Peyer's patch (tissue), 4 donors: ENCODE data around the gene FANCI. TPM values are rescaled to one million over a fixed set of nuclear protein-coding genes. Genes with fewer than 3 reads are reported as not detected.

Source experiments
- DNase-seq, 3 donors: peaks; one replicate each; pipeline ENCODE4 v3.0.0-alpha.2; 2017 to 2019
- H3K27ac ChIP-seq, 4 donors: fragments of 200-600 bp; sonication (generic); one replicate each; pipeline ENCODE4 v1.5.1; 2016 to 2019
- H3K27me3 ChIP-seq, 2 donors: fragments of 200-600 bp; sonication (generic); one replicate each; pipeline ENCODE4 v1.5.1; 2019
- H3K36me3 ChIP-seq, 3 donors: fragments of 200-600 bp; sonication (generic); one replicate each; pipeline ENCODE4 v1.5.1; 2016 to 2019
- H3K4me1 ChIP-seq, 4 donors: fragments of 200-600 bp; sonication (generic); one replicate each; pipeline ENCODE4 v1.5.1; 2016 to 2019
- H3K4me3 ChIP-seq, 4 donors: fragments of 200-600 bp; sonication (generic); 1 replicate in 3 of 4; 2 replicates in 1 of 4; pipeline ENCODE4 v1.5.1; 2016 to 2019; ENCODE audit warnings: mild to moderate bottlenecking in 1 of 4
- H3K9me3 ChIP-seq, 4 donors: fragments of 200-600 bp; sonication (generic); one replicate each; pipeline ENCODE4 v1.5.1; 2016 to 2019; ENCODE audit warnings: mild to moderate bottlenecking in 1 of 4
- CTCF ChIP-seq, 6 experiments: fragments of 450-650 bp in 4 of 6; fragments of 200-600 bp in 2 of 6; sonication (generic) in 1 of 6; IDR thresholded peaks; one replicate each; pipeline ENCODE4 v1.5.1; 2017 to 2019; ENCODE audit warnings: antibody characterized with exemption in 6 of 6, mild to moderate bottlenecking in 3 of 6, moderate library complexity in 1 of 6
- POLR2A ChIP-seq, 2 donors: fragments of 450-650 bp; IDR thresholded peaks; one replicate each; pipeline ENCODE4 v1.5.1; 2017; ENCODE audit warnings: antibody characterized with exemption in 2 of 2, mild to moderate bottlenecking in 2 of 2, moderate library complexity in 2 of 2
- total RNA-seq, 4 donors: library from RNA; depleted of rRNA; stranded (reverse); fragments of >200 nt; gene quantifications; one replicate each; pipeline ENCODE4 v1.1.0, GENCODE V29; 2016

Gene FANCI
- total RNA-seq, 4 donors from 2014 or later = 5.6 to 75.9 (median 10.8) TPM

GRCh38 chr15:89333011-89333860 lies 89.5 kb downstream of the FANCI start:
- peak in 1 of 3 donors; percentile 45 for DNase-seq
- Histone ChIP-seq H3K4me1 (peaks cover 9 to 62% (median 26%) of the 10 kb centered on the region in 4 donors), H3K27me3 (no peaks in the 10 kb centered on the region), H3K27ac (no peak overlapping the region), H3K4me3 (peak overlapping the region; percentile 78 to 98 (median 86)), H3K36me3 (peaks cover 0 to 51% (median 0%) of the 10 kb centered on the region in 3 donors), H3K9me3 (no peaks in the 10 kb centered on the region)
- no peak for TF ChIP-seq CTCF (IDR thresholded peaks at IDR 0.05)
- TF ChIP-seq POLR2A (IDR thresholded peaks at IDR 0.05) = no peak

DNA sequence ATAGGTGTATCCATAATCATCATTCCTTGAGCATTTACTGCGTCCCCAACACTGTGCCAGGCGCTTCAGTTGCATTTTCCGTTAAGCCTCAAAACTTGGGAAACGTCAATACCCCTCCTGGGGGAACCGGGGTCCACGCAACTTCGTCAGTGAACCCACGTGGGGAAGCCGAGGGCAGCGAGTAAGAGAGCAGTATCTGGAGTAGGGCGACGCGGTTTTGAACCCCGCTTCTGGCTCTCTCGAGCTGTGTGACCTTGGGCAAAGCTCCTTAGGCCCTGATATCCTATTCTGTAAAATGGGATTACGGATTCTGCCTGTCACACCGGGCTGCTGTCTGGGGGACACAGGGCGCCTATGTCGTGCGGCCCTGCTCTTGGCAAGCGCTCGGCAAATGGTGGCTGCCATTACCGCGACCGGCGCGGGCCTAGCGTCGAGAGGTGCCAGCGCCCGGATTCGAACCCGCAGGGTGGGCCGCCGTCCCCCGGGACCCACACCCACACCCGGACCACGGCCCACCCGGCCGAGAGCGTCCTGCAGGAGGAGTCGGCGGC lies 90.3 kb downstream of the FANCI start:
- Histone ChIP-seq H3K27me3 (no peaks in the 10 kb centered on the region), H3K4me3 (peak overlapping the region; percentile 78 to 98 (median 86)), H3K36me3 (peaks cover 0 to 43% (median 0%) of the 10 kb centered on the region in 3 donors), H3K27ac (peak overlapping the region; percentile 87 to 99 (median 94)), H3K4me1 (peaks cover 9 to 55% (median 26%) of the 10 kb centered on the region in 4 donors), H3K9me3 (no peaks in the 10 kb centered on the region)
- no peak for TF ChIP-seq POLR2A (IDR thresholded peaks at IDR 0.05)
- TF ChIP-seq CTCF (IDR thresholded peaks at IDR 0.05) = peak in 2 of 6 experiments; percentile 2 to 17
- DNase-seq = no peak

DNA sequence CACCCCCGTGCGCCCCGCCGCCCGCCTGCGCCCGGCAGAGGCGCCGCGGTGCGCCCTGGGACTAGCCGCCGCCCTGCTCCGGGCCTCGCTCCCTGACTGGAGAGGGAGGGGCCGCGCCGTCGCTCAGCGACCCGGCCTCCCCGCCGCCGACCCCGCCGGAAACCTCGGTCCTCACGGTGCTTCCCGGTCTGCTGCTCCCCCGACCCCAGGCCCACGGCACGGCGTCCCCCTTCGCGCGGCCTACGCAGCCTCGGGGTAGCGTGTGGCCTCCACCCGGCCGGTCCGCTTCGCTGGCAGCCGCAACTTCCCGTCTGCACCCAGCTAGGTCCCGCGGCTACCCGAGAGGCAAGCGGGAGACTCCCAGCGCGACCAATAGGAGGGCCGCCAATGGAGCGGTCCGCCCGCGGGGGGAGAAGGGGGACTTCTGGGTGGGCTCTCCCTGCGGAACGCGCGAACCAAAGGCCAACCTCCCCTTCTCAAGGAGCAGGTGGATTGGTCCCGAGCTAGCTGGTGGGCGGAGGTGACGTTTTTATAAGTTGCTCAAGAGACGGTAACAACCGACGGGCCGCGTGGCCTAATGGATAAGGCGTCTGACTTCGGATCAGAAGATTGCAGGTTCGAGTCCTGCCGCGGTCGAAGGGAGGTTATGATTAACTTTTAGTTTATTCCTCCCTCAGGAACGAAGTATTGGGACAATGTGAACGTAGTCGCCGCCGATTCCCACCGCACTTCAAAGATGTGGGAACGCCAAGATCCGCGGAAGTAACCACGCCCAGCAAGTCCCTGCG lies 90.9 kb downstream of the FANCI start, which contains the start of gene POLG:
Gene POLG (minus strand): TSS at position 315 of the 788 bp plus-strand sequence. CDS start 1,070 bp downstream, outside the sequence.
- Histone ChIP-seq H3K4me1 (peaks cover 9 to 50% (median 25%) of the 10 kb centered on the region in 4 donors), H3K36me3 (peaks cover 0 to 36% (median 0%) of the 10 kb centered on the region in 3 donors)

GRCh38 chr15:89335298-89336041 lies 91.7 kb downstream of the FANCI start:
- Histone ChIP-seq H3K27ac (peak overlapping the region; percentile 87 to 99 (median 94)), H3K36me3 (peaks cover 0 to 28% (median 0%) of the 10 kb centered on the region in 3 donors), H3K4me3 (peak overlapping the region; percentile 78 to 98 (median 86)), H3K4me1 (peaks cover 9 to 42% (median 21%) of the 10 kb centered on the region in 4 donors), H3K27me3 (no peaks in the 10 kb centered on the region), H3K9me3 (no peaks in the 10 kb centered on the region)
- peak; percentile 57 to 66 (median 61) for DNase-seq
- TF ChIP-seq CTCF (IDR thresholded peaks at IDR 0.05) (no peak), POLR2A (IDR thresholded peaks at IDR 0.05) (no peak)

More for the DNA sequence above, 90.9 kb downstream of the FANCI start, which contains the start of gene POLG:
- Histone ChIP-seq H3K27me3 (no peaks in the 10 kb centered on the region), H3K4me3 (peak within 1 kb of the TSS; percentile 78 to 98 (median 86)), H3K9me3 (no peaks in the 10 kb centered on the region), H3K27ac (peak within 1 kb of the TSS; percentile 87 to 99 (median 94))
- DNase-seq = peak; percentile 97 to 99 (median 99)
- TF ChIP-seq CTCF (IDR thresholded peaks at IDR 0.05) (peak in 2 of 6 experiments; percentile 10 to 25), POLR2A (IDR thresholded peaks at IDR 0.05) (peak; percentile 95 to 97)
